ENCODE measurements around the gene NPDC1.

The NPDC1 gene

GRCh38 chr9:137023157-137023556 is 22.8 kb downstream of the NPDC1 start:
- no peak for DNase-seq

GRCh38 chr9:137022662-137023008 is 23.3 kb downstream of the NPDC1 start:
- DNase-seq = no peak

- peak; percentile 70 for DNase-seq
These were observed 23.9 kb downstream of the NPDC1 start for GRCh38 chr9:137021979-137022661.

GRCh38 chr9:137021568-137021978 is 24.4 kb downstream of the NPDC1 start:
- no peak for DNase-seq

- DNase-seq = no peak
These were observed 25.0 kb downstream of the NPDC1 start for GRCh38 chr9:137020771-137021567.

GRCh38 chr9:137019891-137020683 is 25.9 kb downstream of the NPDC1 start:
- DNase-seq = no peak

GRCh38 chr9:137018761-137019559 is 27.0 kb downstream of the NPDC1 start:
- DNase-seq = no peak

- no peak for DNase-seq
These were observed 28.0 kb downstream of the NPDC1 start for GRCh38 chr9:137017791-137018497.

GRCh38 chr9:137017071-137017470 is 28.9 kb downstream of the NPDC1 start:
- no peak for DNase-seq

GRCh38 chr9:137016436-137016835 is 29.5 kb downstream of the NPDC1 start:
- no peak for DNase-seq

- DNase-seq = no peak
These were observed 30.0 kb downstream of the NPDC1 start for GRCh38 chr9:137015976-137016375.

GRCh38 chr9:137015540-137015930 is 30.4 kb downstream of the NPDC1 start:
- no peak for DNase-seq

GRCh38 chr9:137014776-137015539 is 31.0 kb downstream of the NPDC1 start:
- DNase-seq = no peak

- no peak for DNase-seq
These were observed 31.8 kb downstream of the NPDC1 start for GRCh38 chr9:137014166-137014565.

GRCh38 chr9:137013571-137013940 is 32.4 kb downstream of the NPDC1 start:
- no peak for DNase-seq

GRCh38 chr9:137012694-137013570 is 33.0 kb downstream of the NPDC1 start:
- no peak for DNase-seq

GRCh38 chr9:137011907-137012675 is 33.9 kb downstream of the NPDC1 start:
- DNase-seq = no peak

- no peak for DNase-seq
These were observed 34.8 kb downstream of the NPDC1 start for GRCh38 chr9:137011156-137011555.

GRCh38 chr9:137009938-137010732 is 35.8 kb downstream of the NPDC1 start:
- no peak for DNase-seq
